Measurements from ENCODE around the gene PCED1B.

GRCh38 chr12:47207340-47207717, 127.9 kb downstream of the PCED1B start:
- TF ChIP-seq EP300 (IDR thresholded peaks at IDR 0.05; ENCODE audit: borderline replicate concordance) (no peak), FOXM1 (IDR thresholded peaks at IDR 0.05; ENCODE audit: borderline replicate concordance, low read depth) (no peak), USF1 (IDR thresholded peaks at IDR 0.05) (no peak)
- TF ChIP-seq, protein P1, sequence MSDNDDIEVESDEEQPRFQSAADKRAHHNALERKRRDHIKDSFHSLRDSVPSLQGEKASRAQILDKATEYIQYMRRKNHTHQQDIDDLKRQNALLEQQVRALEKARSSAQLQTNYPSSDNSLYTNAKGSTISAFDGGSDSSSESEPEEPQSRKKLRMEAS (IDR thresholded peaks at IDR 0.05) = no peak
